Measurements from ENCODE around the gene CFAP74.
"Not testable (repeated sequence)": the region's sequence is repeated elsewhere in the genome, so short reads cannot be mapped to it uniquely, and the experiment has no call there.

Gene CFAP74

DNA sequence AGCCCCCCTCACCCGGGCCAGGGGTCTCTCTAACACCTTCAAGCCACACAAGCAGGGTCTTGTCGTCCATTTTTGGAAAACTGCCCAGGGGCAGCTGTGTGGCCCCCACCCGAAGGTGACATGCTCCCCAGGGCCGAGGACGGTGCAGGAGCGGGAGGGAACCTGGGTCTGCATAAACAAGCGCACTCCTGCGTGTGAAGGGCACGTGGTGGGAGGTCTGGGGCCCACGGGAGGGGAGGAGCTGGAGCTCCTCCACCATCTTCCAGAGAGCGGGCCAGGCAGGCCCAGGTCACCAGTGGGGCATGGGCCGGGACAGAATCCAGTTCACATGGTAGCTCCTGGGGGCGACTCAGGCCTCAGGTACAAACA, 16.5 kb downstream of the CFAP74 start:
- no peak for DNase-seq (ENCODE audit: low spot score)

DNA sequence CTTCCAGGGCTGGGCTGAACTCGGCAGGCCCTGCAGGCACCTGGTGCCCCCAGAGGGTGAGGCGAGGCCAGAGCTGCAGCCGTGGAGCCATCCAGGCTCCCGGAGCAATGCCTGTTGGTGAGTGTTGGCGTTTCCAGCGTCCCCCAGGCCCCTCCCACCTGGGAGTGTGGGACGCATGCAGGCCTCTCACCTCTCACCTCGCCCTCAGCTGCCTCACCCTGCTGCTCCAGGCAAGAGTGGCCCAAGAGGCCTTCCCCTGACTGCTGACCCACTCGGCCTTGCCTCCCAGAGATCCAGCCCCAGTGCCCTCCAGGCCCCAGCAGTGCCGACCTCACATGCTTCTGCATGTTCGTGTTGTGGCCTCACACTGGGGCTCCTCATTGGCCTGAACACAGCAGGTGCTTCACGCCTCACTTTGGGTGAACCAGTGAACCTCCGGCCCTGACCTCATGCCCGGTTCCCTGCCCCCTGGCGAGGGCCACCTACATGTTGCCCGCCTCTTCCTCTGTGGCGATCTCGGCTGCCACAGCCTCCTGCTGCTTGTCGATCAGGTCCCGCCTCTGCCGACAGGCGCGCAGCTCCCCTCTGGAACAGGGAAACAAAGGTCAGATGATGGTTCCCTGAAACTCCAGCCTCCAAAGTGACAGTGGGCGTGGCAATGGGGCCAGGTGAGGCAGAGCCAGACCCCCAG, 17.0 kb downstream of the CFAP74 start:
- no peak for DNase-seq (ENCODE audit: low spot score)

DNA sequence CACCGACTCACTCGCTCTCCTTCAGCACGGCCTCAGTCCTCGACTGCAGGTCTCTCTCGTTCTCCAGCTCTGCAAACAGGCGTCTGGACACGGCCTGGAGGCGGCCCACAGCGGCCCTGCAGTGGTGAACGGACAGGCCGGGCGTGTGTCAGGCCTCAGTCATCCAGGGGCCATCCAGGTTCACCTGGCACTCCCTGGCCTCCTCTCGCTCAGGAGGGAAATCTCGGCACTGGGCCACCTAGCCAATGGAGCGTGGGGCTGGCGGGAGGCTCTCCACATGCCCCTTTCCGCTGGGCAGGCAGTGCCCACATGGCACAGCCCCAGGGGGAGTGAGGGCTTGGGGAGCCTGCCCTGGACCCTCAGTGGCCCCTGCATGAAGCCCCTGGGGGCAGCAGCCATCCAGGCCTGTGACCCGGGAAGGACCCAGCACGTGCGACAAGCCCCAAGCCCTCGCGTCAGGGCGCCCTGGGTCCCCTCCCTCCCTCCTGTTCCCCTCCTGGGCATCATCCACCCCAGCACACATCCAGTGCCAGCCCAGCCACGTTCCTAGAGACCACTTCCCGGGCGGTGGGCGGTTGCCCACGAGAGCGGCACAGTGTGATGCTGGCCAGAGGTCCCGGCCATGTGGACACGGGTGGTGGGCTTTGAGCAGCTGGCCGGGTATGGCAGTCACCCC, 18.1 kb downstream of the CFAP74 start:
- no peak for DNase-seq (ENCODE audit: low spot score)

DNA sequence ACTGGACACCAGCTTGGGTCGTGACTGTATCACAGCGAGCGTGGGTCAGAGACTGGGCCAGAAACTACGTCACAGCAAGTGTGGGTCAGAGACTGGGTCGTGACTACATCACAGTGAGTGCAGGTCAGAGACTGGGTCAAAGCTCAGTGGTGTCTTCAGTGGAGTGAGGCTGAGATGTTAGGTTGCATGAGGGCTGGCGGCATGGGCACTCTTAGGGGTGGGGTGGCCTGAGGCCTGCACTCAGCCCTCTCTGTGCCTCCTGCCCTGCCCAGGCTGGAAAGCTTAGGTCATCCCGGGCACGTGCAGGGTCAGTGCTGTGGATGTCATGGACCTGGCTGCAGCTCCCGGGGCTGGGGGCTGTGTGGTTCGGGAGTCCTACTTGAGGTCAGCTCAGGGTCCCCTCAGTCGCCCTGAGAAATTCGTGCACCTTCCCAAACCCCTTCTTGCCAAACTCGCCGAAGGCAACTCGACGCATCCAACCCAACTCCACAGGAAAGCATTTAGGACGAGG, 19.0 kb downstream of the CFAP74 start:
- no peak for DNase-seq (ENCODE audit: low spot score)

DNA sequence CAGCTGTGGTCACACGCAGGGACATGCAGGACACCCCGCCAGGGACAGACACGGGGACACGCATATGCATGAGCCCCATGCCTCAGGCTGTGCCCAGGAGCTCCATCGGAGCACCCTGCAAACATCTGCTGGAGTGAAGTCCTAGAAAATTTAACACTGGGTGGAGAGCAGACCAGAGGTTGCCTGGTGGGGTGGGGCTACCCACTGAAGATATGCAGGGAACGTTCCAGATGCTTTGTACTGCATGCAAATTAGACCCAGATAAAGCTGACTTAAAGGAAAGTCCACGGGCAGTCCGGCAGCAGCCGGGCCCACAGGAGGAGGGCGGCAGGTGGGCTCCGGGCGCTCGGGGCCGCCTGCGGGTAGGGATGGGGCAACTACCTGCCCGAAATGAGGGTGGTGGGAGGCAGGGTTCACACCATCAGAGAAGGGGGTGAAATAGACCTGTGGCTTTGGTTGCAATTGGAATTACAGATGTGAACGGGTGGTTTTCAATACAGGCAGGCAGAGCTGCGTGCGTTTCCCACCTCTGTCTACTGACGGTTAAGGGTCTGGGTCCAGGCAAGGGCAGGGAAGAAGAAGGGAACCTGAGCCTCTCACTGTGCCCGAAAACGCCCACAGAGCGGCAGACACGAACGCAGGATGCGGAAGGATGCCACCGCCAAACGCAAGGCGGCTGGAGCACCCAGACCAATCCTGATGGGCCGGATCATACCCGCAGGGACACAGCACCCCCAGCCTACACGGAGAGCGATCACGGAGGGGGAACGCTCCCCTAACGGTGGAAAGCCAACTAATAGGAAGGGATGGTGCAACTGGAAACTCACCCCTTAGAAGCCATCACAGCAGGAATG, 21.0 kb downstream of the CFAP74 start:
- DNase-seq (ENCODE audit: low spot score), result no peak

DNA sequence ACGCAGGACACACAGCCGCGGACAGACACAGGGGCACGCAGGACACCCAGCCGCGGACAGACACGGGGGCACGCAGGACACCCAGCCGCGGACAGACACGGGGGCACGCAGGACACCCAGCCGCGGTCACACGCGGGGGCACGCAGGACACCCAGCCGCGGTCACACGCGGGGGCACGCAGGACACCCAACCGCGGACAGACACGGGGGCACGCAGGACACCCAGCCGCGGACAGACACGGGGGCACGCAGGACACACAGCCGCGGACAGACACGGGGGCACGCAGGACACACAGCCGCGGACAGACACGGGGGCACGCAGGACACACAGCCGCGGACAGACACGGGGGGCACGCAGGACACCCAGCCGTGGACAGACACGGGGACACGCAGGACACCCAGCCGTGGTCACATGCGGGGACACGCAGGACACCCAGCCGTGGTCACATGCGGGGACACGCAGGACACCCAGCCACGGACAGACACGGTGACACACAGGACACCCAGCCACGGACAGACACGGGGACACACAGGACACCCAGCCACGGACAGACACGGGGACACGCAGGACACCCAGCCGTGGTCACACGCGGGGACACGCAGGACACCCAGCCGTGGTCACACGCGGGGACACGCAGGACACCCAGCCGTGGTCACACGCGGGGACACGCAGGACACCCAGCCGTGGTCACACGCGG, 21.8 kb downstream of the CFAP74 start:
- not testable (repeated sequence) for DNase-seq (ENCODE audit: low spot score)

DNA sequence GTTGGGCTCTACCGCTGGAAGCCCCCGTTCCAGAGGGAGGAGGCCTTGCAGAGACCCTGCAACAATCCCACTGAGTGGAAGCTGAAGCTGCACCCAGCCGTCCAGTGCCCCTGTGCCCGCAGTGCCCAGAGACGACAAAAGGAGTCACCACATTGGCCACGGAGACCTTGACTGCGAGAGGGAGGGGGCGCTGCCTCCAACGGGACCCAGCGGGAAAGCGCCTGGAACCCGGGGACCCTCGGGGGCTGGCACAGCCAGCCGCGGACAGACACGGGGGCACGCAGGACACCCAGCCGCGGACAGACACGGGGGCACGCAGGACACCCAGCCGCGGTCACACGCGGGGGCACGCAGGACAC, 22.5 kb downstream of the CFAP74 start:
- DNase-seq (ENCODE audit: low spot score), result no peak

DNA sequence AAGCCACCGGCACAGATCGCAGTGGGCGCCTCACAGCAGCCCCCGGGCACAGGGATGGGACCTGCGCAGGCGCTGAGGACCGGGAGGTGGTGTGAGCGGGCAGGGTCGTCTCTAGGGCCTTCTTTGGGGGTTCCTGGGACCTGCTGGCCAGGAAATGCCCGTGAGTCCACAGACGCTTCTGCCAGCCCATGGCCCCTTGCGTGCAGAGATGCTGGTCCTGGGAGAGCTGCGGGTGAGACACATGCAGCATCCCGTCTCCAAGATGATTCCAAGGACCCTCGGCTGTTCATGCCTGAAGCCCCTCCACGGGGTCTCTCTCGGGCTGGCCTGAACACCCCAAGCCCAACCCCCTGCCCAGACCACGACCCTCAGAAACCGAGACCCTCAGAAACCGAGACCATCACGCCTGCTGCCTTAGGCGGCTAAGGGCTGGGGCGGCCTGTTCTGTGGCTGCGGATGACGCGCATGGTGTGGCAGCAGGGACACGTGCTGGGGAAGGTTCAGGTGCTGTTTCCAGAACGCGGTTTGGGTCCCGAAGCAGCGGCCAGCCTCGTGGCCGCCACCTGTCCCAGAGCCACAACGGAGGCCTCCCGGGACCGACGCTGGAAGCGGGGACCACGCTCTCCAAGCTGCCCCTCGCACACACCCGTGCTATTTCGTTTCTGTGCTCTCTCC, 23.0 kb downstream of the CFAP74 start:
- no peak for DNase-seq (ENCODE audit: low spot score)

DNA sequence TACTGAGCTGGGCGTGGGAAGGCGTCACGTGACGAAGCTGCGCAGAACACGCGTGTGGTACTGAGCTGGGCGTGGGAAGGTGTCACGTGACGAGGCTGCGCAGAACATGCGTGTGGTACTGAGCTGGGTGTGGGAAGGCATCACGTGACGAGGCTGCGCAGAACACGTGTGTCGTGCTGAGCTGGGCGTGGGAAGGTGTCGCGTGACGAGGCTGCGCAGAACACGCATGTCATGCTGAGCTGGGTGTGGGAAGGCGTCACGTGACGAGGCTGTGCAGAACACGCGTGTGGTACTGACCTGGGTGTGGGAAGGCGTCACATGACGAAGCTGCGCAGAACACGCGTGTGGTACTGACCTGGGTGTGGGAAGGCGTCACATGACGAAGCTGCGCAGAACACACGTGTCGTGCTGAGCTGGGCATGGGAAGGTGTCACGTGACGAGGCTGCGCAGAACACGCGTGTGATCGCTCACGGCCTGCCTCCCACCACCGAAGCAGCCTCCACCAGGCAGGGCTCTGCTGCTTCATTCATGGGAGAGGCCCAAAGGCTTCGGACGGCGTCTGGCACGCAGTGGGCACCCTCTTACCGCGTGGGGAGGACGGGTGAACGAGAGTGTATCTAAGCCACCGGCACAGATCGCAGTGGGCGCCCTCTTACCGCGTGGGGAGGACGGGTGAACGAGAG, 24.0 kb downstream of the CFAP74 start:
- no peak for DNase-seq (ENCODE audit: low spot score)

DNA sequence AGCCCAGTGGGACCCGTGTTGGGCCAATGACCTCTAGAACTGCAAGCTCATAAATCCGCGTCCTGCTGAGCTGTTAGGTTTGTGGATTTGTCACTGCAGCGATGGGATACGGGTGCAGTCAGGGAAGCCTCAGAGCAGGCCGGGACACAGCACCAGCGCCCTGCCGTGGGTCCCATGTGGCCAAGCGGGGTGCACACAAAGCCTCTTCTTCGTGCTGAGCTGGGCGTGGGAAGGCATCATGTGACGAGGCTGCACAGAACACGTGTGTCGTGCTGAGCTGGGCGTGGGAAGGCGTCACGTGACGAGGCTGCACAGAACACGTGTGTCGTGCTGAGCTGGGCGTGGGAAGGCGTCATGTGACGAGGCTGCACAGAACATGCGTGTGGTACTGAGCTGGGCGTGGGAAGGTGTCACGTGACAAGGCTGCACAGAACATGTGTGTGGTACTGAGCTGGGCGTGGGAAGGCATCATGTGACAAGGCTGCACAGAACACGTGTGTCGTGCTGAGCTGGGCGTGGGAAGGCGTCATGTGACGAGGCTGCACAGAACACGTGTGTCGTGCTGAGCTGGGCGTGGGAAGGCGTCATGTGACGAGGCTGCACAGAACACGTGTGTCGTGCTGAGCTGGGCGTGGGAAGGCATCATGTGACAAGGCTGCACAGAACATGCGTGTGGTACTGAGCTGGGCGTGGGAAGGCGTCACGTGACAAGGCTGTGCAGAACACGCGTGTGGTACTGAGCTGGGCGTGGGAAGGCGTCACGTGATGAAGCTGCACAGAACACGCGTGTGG, 24.7 kb downstream of the CFAP74 start:
- not testable (repeated sequence) for DNase-seq (ENCODE audit: low spot score)

DNA sequence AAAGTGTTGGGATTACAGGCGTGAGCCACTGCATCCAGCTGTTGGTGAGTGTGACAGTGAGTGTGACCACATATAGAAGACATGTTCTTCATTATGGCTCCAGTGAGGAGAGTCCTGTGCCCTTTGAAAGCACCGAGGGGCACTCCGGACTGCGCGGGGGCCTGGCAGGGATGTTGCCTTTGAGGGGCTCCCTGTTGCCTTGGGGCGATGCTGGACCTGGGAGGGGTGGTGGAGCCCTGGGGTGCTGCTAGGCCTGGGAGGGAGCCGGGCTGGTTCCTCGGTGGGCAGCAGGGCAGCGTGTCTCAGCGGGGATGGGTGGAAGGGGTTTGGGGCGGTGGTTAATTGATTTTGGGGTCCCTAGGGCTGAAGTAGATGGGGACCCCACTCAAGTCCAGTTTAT, 25.5 kb downstream of the CFAP74 start:
- DNase-seq (ENCODE audit: low spot score), result no peak

DNA sequence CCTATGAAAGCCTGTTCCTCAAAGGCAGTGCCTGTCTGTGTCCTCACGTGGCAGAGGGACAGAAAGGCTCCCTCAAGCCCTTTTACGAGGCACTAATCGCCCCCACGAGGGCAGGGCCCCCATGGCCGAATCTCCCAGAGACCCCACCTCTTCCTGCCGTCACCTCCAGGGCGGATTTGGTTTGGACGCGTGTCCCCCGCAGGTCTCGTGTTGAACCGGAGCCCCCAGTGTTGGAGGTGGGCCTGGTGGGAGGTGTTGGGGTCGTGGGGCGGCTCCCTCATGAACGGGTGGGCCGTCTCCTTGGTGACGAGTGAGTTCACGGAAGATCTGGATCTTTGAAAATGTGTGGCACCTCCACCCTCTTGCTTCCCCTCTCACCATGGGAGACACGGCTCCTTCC, 27.6 kb downstream of the CFAP74 start:
- no peak for DNase-seq (ENCODE audit: low spot score)

DNA sequence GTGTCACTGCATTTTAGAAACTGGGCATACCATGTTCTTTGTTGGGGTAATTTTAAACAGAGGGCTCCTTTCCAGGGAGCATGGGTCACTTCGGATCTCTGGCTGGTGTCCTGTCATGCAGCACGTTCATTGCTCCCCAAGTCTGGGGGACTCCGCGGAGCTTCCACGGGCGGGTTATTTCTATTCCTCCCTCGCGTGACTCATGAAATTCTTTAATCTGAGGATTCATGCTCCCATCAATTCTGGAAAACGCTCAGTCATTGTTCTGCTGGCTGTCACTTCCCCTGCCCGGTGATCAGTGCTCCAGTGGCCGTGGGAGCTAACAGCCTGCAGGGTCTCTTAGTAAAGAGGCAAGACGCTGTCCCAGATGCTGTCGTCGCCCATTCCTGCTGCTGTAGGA, 28.1 kb downstream of the CFAP74 start:
- no peak for DNase-seq (ENCODE audit: low spot score)

DNA sequence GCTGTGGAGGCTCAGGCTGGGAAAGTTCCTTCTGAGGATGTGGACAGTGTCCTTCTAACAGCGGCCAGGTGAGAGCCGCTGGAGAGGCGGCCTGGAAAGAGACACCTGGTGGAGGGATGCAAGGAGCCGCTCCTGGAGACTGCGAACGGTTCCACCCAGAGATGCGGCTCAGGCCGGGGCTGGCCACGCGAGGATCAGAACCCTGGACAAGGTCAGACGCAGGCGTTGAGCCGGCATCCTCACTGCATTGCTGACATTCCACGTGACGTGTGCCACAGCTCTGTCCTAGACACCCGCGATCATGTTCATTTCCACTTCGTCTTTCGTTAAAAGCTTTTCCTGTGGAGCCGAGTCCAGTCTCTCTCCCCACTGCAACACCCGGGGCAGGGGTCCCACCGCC, 28.8 kb downstream of the CFAP74 start:
- DNase-seq (ENCODE audit: low spot score), result no peak

DNA sequence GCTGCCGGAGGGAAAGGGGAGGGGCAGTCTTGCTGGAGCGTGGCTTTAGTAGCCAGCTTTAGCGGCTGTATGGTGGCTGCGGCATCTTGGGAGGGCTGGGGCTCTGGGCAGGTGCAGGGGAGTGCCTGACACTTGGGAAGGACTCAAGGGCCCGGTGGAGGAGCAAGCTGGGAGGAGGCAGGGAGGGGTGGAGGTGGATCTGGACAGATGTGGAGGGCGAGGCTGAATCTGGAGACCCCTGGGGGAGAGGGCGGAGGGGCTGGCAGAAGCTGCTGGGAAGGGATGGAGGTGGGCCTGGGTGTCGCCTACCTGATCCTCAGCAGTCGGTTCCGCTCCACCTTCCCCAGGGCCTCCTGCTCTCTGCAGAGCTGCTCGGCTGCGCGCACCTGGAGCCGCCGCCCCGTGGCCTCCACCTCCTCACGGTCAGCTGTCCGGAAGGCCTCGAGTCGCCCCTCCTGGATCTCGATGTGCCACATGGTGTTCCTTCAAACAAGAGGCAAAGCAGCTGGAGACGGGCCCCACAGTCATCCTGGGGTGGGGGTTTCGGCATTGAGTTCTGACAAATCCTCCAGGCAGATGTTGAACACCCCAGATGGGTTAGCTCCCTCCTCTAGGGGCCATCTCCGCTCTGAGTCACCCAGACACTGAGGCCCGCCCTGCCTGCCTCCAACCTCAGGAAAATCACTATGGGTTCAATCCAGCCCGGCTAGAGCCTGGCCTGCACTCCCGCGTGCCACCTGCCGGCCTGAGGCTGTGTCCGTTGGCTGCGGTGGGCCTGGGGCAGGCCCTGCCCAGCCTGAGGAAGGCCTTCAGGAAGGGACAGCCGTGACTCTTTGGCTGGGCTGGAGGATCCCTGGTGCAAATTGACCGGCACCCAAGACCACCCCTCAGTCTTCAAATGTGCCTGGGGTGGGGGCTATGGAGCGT, 29.6 kb downstream of the CFAP74 start:
- DNase-seq (ENCODE audit: low spot score), result no peak

DNA sequence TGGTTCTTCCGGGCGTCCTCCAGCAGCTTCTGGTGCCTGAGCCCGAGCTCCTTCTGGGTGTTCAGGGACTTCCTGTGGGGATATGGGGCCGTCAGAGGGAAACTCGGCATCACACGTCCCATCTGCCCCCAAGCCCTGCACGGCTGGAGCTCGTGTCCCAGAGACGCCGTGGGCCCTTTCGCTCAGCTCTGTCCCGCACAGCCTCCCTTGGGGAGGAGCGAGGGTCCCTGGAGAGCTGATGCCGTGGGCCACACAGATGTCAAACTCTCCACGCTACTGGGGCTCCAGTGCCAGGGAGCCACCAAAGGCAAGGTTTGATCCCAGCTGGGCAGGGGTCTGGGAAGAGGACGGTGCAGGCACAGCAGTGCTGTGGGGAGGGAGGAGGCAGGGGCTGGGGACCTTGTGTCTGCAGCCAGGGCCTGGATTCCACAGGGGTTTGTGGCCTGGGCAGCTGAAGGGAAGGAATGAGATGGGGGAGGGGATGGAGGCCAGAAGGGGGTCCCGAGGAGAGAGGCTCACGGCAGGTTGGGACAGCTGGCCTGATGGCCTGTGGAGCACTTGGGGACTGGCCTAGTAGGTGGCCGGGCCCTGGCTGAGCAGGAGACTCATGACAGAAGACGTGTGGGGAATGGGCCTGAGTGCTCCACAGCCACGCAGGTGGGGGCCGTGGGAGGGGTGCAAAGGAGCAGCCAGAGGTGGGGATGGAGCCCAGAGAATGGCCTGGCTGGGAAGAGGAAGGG, 30.4 kb downstream of the CFAP74 start:
- DNase-seq (ENCODE audit: low spot score), result no peak

DNA sequence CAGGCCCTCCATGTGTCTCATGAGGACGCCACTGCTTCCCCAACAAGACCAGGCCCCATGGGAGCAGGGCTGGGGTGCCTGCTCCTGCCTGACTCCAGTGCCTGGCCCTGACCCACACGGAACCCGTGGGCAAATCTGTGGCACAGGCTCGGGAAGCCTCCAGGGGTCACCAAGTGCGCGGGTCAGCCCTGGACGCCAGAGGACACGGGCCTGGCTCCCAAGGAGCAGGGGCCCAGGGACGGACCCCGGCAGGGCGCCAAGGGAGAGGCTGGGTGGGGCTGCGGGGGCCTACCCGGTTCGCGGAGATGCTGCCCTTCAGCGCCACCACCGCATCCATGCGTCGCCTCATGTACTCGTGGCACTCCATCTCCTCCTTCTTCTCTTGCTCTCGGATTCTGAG, 31.9 kb downstream of the CFAP74 start:
- DNase-seq (ENCODE audit: low spot score), result no peak

DNA sequence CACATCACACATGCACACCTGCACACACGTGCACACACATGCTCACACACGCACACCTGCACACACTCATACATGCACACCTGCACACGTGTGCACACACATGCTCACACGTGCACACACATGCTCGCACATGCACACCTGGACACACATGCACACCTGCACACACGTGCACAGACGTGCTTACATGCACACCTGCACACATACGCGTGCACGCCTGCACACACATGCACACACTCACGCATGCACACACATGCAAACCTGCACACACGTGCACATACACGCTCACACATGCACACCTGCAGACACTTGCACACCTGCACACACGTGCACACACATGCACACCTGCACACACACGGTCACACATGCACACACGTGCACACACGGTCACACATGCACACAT, 32.6 kb downstream of the CFAP74 start:
- DNase-seq (ENCODE audit: low spot score), result no peak

All from left forelimb (tissue), 1 donor.